Neuron (in vitro differentiated cells): ENCODE results near the gene AXIN2.

Experiments
- H2AFZ ChIP-seq: one replicate; pipeline ENCODE4 v1.6.1; 2013; ENCODE audit warnings: low read depth, mild to moderate bottlenecking, inconsistent platforms, low read length, moderate library complexity
- H3K27me3 ChIP-seq: one replicate; pipeline ENCODE4 v1.6.1; 2013; ENCODE audit warnings: low read length; ENCODE audit not compliant: insufficient read depth
- H3K36me3 ChIP-seq: one replicate; pipeline ENCODE4 v1.6.1; 2013; ENCODE audit warnings: low read length; ENCODE audit not compliant: insufficient read depth
- H3K4me1 ChIP-seq: one replicate; pipeline ENCODE4 v1.6.1; 2013; ENCODE audit warnings: low read length; ENCODE audit not compliant: insufficient read depth
- H3K4me3 ChIP-seq: 2 replicates; pipeline ENCODE4 v1.5.1; 2013; ENCODE audit warnings: mild to moderate bottlenecking, low read length, moderate library complexity
- H3K9me3 ChIP-seq: one replicate; pipeline ENCODE4 v1.6.1; 2013; ENCODE audit warnings: low read length

Gene AXIN2

DNA sequence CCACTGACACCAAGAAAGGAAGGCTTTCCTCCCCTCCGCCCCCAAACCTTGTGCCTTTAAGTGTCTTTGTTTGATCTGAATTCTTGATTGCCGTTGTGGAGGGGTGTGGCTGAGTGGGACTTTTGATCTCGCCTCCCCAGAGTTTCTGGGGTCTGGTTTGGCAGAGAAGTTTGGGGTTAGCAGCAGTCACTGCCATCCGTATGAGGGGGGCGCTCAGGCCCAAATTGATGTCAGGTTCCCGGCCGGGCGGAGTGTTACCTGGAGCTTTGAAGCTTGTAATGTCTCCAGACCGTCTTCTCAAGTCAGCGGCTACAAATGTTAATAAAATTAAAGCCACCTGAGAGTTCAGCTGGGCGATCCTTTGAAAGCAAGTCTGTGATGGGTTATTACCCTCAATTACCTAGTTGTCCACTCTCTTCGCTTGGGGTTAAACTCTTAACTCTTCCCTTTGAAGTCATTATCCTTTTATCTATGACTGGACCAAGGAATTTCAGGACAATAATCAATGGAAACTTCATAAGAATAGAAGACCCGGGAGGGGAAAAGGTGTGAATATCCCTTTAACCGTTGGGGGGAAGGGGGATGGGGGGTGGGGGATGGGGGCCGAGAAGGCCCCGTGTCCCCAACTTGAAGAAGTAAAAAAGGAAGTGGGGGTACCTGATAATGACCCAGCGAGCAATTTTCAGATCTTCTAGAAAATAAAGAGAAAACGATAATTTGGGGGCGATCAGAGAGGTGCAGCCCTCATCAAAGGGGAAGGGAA lies 31.8 kb upstream of the AXIN2 start:
- H3K4me3 ChIP-seq: no peak overlapping the region
- no peaks in the 10 kb centered on the region for H3K27me3 ChIP-seq

DNA sequence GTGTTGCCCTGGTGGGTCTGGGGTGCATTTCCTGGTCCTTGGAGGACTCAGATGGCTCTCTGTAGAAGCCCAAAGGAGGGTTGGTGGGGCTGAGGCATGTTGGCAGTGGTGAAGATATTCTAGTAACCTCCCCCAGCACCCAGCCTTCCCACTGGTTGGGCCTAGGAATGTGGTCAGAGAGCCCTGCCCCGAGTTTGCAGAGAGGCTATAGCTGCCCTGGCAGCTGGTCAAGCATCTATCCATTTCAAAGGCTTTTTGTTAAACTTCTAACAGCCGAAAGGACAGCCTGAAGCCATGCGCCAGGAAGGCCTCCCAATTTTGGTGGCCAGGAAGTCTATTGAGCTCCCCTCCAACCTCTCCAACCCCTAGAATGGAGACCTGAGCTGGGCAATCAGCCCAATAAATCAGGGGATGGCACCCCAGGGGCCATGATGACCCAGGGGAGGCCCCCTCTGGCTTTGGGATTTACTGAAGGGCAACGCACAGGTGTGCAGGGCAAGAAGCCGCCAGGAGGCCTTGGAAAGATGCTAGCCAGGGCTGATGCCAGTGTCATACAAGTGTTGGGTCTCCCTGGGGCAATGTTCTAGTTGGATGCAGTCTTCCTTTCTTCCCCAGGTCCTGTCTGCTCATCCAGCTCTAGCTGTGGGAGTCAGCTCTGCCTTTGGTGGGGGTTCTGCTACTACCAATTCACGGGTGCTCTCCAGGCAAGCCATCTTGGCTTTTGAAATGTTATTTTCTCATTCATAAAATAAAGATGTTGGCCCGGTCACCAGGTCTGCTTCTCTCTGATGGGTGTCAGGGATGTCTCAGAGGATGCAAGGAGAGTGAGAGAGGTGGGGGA lies 30.9 kb upstream of the AXIN2 start:
- H3K4me3 ChIP-seq: no peak overlapping the region
- H3K27me3 ChIP-seq: no peaks in the 10 kb centered on the region
- H3K9me3 ChIP-seq: no peaks in the 10 kb centered on the region
- H3K4me1 ChIP-seq: peaks cover 13% of the 10 kb centered on the region
- no peaks in the 10 kb centered on the region for H3K36me3 ChIP-seq
- H2AFZ ChIP-seq: no peak overlapping the region

More for the DNA sequence above, 31.8 kb upstream of the AXIN2 start:
- Histone ChIP-seq H3K4me1 (peaks cover 13% of the 10 kb centered on the region), H3K36me3 (no peaks in the 10 kb centered on the region), H2AFZ (no peak overlapping the region), H3K9me3 (no peaks in the 10 kb centered on the region)

- Histone ChIP-seq H3K36me3 (no peaks in the 10 kb centered on the region), H3K27me3 (no peaks in the 10 kb centered on the region), H3K4me3 (no peak overlapping the region), H2AFZ (no peak overlapping the region), H3K9me3 (peaks cover 2% of the 10 kb centered on the region), H3K4me1 (peaks cover 7% of the 10 kb centered on the region)
Measured at GRCh38 chr17:65589321-65589720, 27.9 kb upstream of the AXIN2 start.

DNA sequence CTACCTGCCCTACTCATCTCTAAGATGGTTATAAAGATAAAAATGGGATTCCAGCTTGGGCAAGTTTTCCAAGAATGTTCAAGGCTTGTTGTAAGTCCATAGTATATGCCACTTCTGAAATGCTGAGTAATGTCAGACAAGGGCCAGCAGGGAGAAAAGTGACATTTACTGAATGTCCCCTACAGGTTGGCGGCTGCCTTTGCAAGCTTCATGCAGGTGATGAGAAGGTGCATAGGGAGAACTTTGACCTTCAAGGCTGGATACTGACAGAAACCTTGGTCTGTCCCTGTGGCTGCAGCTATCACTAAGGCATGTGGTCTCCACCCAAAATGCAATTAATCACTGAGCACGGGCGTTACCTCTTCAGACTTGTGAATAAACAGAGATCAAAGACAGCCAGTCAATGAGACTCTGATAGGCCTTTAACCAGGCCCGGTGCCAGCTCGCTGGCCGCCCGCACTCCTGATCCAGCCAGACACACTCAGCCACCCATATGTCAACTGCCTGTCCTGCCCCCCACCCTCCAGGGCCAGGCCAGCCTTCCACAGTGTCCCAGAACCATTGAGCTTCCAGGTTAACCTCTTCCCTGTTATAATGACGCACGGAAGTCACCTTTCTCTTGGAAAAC lies 26.8 kb upstream of the AXIN2 start:
- no peaks in the 10 kb centered on the region for H3K36me3 ChIP-seq
- no peak overlapping the region for H2AFZ ChIP-seq
- no peak overlapping the region for H3K4me3 ChIP-seq
- H3K4me1 ChIP-seq: no peaks in the 10 kb centered on the region
- H3K27me3 ChIP-seq: no peaks in the 10 kb centered on the region
- H3K9me3 ChIP-seq: peaks cover 2% of the 10 kb centered on the region

DNA sequence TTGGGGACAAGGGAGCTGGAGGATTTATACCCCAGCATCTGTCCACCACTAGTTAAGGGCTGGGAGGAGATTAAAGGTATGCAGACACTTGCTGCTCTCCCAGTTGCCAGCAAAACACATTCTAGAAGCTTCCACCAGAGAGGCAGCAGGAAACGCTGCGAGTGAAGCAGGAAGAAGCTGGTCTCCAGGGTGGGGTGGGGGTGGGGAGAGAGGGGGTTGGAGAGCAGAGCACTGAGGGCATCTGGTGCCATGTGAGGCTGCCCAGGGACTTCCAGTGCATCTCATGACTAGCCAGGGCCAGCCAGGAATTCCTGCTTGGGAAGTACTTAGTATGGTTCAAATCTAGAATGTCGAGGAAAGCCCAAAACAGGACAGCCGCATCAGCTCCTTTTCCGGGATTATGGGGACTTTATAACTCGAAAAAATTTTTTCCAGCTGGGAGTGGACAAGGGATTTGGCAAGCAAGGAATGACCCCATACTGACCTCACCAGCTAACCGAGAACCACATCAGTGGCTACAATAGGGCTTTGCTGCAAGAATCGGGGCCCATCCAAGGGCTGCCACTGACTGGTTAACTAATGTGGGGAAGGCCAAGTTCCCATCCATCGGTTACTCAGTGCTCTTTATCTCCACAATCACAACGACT lies 26.2 kb upstream of the AXIN2 start:
- no peak overlapping the region for H2AFZ ChIP-seq
- H3K4me3 ChIP-seq: no peak overlapping the region
- no peaks in the 10 kb centered on the region for H3K4me1 ChIP-seq
- no peaks in the 10 kb centered on the region for H3K27me3 ChIP-seq
- peaks cover 2% of the 10 kb centered on the region for H3K9me3 ChIP-seq
- no peaks in the 10 kb centered on the region for H3K36me3 ChIP-seq

GRCh38 chr17:65586899-65587298 lies 25.5 kb upstream of the AXIN2 start:
- Histone ChIP-seq H3K4me3 (no peak overlapping the region), H3K9me3 (peaks cover 2% of the 10 kb centered on the region), H3K27me3 (no peaks in the 10 kb centered on the region), H3K4me1 (no peaks in the 10 kb centered on the region), H2AFZ (no peak overlapping the region), H3K36me3 (no peaks in the 10 kb centered on the region)

GRCh38 chr17:65584604-65585521 lies 23.4 kb upstream of the AXIN2 start:
- Histone ChIP-seq H3K9me3 (peaks cover 2% of the 10 kb centered on the region), H3K27me3 (no peaks in the 10 kb centered on the region), H2AFZ (no peak overlapping the region), H3K4me1 (no peaks in the 10 kb centered on the region), H3K4me3 (no peak overlapping the region), H3K36me3 (no peaks in the 10 kb centered on the region)

DNA sequence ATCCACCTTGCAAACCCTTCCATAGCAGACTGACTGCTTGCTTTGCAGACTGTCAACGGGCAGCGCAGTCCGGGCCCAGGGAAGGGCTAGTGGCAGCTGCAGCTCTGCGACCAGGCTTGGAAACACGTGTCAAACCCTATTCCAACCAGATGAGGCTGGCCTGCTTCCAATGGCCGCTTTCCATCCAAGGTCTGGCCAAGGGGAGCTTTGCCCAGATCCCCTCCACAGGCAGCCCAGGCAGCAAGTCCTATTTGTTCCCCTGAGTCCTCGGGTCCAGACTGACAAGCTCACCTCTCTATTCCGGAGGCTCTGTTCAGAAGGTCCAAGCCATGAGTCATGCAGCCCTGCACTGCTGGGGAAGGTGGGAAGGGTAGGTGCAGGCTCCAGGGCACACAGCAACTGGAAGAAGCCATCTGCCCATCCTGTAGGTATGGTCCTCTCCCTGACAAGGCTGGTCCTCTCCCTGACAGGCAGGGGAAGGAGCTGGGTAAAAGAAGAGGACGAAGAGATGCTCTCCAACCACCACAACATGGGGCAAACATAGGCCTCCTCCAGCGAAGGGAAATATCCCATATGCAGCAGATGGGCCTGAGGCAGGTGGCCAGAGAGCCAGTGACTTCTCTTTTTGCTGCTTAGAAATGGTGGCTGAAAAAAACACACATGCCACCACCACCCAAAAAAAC lies 22.6 kb upstream of the AXIN2 start:
- Histone ChIP-seq H3K4me1 (no peaks in the 10 kb centered on the region), H2AFZ (no peak overlapping the region), H3K27me3 (no peaks in the 10 kb centered on the region), H3K36me3 (no peaks in the 10 kb centered on the region), H3K4me3 (no peak overlapping the region), H3K9me3 (peaks cover 2% of the 10 kb centered on the region)

DNA sequence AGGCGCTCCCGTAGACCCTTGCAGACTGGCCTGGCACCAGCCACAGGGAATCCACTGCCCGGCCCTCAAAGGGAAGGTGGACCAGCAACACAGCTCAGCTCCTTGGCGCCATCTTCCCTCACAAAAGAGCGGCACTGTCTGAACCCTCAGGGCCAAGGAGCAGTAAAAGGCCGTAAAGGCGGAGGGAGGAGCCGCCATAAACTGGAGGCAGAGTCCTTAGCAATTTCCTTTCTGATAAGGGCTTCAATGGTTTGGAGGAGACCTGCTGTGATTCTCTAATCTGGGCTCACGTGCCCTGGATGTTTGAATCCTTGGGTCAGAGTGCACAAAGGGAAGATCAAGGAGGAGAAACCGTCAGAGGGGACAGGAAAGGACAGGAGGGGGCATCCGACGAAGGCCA lies 15.5 kb upstream of the AXIN2 start:
- no peaks in the 10 kb centered on the region for H3K9me3 ChIP-seq
- no peak overlapping the region for H2AFZ ChIP-seq
- H3K4me1 ChIP-seq: peaks cover 15% of the 10 kb centered on the region
- no peaks in the 10 kb centered on the region for H3K27me3 ChIP-seq
- H3K4me3 ChIP-seq: no peak overlapping the region
- H3K36me3 ChIP-seq: no peaks in the 10 kb centered on the region

DNA sequence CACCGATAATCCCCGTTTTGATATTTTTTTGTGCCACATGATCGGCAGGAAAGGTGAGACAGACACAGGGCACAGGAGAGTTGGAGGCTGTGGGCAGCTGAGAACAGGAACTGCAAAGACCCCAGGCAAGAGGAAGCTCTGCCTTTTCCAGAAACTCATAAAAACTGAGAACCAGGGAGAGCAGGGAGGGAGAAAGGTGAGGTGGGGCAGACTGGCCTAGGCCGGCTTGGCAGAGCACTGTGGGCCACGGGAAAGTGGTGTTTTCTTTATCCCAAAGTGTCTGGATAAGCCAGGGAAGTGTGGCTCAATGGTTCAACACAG lies 11.8 kb upstream of the AXIN2 start:
- H3K4me3 ChIP-seq: no peak overlapping the region
- H2AFZ ChIP-seq: peak overlapping the region; percentile 6
- no peaks in the 10 kb centered on the region for H3K36me3 ChIP-seq
- H3K9me3 ChIP-seq: no peaks in the 10 kb centered on the region
- H3K4me1 ChIP-seq: peaks cover 16% of the 10 kb centered on the region
- H3K27me3 ChIP-seq: no peaks in the 10 kb centered on the region

GRCh38 chr17:65572581-65573281 lies 11.3 kb upstream of the AXIN2 start:
- peaks cover 16% of the 10 kb centered on the region for H3K4me1 ChIP-seq
- H3K4me3 ChIP-seq: no peak overlapping the region
- peak overlapping the region; percentile 6 for H2AFZ ChIP-seq
- H3K36me3 ChIP-seq: no peaks in the 10 kb centered on the region
- no peaks in the 10 kb centered on the region for H3K9me3 ChIP-seq
- no peaks in the 10 kb centered on the region for H3K27me3 ChIP-seq
